NCI-H187 treated with DMSO at 0.1 percent for 48 hours (cell line): Measurements from ENCODE around the gene AEBP1.

ENCODE experiments used
- DNase-seq: peaks from one replicate; lab custom pipeline; 2025; lab: John Stamatoyannopoulos, UW

AEBP1 gene

GRCh38 chr7:44106311-44107065, 2.3 kb downstream of the AEBP1 start:
- no peak for DNase-seq

DNA sequence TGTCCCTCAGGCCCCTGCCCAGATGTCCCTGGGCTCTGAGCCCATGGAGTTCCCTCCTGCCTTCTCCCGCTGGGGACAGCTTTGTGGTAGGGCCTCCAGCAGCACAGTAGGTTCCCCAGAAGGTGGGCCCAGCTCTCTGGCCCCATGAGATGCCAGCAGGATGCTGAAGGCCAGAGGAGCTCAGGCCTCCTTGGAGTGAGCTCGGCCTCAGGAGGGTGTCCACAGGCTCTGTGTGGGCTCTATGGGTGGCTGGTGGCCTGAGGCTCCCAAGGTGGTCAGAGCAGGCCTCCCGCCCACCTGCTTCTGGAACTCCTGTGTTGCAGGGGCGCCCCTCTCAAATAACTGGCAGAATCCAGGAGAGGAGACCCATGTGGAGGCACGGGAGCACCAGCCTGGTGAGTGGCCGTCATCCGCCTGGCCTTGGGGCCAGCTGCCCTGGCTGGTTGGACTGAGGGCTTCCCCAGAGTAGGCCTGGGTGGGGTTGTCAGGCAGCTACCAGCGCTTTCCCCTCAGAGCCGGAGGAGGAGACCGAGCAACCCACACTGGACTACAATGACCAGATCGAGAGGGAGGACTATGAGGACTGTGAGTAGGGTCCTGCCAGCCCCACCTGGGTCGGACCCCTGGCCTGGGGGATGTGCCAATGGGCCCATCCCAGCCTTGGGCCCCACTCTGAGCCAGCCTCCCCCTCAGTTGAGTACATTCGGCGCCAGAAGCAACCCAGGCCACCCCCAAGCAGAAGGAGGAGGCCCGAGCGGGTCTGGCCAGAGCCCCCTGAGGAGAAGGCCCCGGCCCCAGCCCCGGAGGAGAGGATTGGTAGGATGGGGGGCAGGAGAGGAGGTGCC, 3.2 kb downstream of the AEBP1 start:
- no peak for DNase-seq

- DNase-seq, result no peak
These were observed 4.0 kb downstream of the AEBP1 start for GRCh38 chr7:44107961-44108767.

- DNase-seq, result no peak
These were observed 4.9 kb downstream of the AEBP1 start for GRCh38 chr7:44108768-44109750.

- no peak for DNase-seq
These were observed 5.8 kb downstream of the AEBP1 start for GRCh38 chr7:44109991-44110390.

DNA sequence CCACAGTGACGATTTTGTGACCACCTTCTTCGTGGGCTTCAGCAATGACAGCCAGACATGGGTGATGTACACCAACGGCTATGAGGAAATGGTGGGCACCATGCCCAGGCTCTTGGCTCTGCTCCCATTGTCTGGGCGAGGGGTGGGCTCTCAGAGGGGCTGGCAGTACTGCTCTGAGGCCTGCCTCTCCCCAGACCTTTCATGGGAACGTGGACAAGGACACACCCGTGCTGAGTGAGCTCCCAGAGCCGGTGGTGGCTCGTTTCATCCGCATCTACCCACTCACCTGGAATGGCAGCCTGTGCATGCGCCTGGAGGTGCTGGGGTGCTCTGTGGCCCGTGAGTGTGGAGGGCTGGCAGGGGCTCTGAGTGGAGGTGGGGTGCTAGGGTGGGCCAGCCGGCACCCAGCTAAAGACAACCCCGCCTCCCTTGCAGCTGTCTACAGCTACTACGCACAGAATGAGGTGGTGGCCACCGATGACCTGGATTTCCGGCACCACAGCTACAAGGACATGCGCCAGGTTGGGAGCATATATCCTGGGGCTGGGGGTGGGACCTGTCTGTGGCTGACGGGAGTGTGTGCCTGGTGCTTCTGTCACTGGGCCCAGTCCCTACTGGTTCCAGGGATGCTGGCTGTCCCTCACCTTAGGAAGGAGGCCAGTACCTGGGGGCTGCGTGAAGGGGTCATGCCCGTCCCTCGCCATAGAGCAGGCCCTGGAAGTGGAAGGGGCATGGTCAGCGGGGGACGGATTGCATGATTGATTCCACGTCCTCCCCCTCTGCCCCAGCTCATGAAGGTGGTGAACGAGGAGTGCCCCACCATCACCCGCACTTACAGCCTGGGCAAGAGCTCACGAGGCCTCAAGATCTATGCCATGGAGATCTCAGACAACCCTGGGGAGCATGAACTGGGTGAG, 6.8 kb downstream of the AEBP1 start:
- no peak for DNase-seq

GRCh38 chr7:44111761-44112160, 7.6 kb downstream of the AEBP1 start:
- no peak for DNase-seq

- DNase-seq, result no peak
These were observed 8.3 kb downstream of the AEBP1 start for GRCh38 chr7:44112231-44112996.

DNA sequence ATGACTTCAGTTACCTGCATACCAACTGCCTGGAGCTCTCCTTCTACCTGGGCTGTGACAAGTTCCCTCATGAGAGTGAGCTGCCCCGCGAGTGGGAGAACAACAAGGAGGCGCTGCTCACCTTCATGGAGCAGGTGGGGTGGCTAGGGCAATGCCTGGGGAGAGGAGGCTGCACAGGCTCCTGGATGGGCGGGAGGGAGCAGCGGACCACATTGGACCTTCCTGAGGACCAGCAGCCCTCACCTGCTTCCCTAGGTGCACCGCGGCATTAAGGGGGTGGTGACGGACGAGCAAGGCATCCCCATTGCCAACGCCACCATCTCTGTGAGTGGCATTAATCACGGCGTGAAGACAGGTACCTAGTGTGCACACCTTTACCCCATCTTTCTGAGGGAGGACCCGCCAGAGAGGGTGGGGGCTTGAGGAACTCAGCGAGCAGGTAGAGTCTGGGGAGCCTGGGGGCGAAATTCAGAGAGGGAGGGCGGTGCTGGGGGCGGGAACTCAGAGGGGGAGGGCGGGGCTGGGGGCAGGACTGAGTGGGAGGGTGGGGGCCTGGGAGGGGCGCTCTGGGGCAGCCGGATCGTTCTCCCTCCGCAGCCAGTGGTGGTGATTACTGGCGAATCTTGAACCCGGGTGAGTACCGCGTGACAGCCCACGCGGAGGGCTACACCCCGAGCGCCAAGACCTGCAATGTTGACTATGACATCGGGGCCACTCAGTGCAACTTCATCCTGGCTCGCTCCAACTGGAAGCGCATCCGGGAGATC, 9.0 kb downstream of the AEBP1 start:
- no peak for DNase-seq

DNA sequence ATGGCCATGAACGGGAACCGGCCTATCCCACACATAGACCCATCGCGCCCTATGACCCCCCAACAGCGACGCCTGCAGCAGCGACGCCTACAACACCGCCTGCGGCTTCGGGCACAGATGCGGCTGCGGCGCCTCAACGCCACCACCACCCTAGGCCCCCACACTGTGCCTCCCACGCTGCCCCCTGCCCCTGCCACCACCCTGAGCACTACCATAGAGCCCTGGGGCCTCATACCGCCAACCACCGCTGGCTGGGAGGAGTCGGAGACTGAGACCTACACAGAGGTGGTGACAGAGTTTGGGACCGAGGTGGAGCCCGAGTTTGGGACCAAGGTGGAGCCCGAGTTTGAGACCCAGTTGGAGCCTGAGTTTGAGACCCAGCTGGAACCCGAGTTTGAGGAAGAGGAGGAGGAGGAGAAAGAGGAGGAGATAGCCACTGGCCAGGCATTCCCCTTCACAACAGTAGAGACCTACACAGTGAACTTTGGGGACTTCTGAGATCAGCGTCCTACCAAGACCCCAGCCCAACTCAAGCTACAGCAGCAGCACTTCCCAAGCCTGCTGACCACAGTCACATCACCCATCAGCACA, 9.7 kb downstream of the AEBP1 start:
- no peak for DNase-seq

GRCh38 chr7:44114586-44115310, 10.6 kb downstream of the AEBP1 start:
- no peak for DNase-seq

- no peak for DNase-seq
These were observed 12.1 kb downstream of the AEBP1 start for GRCh38 chr7:44116087-44116788.

GRCh38 chr7:44116789-44117666, 12.9 kb downstream of the AEBP1 start:
- DNase-seq, result no peak

DNA sequence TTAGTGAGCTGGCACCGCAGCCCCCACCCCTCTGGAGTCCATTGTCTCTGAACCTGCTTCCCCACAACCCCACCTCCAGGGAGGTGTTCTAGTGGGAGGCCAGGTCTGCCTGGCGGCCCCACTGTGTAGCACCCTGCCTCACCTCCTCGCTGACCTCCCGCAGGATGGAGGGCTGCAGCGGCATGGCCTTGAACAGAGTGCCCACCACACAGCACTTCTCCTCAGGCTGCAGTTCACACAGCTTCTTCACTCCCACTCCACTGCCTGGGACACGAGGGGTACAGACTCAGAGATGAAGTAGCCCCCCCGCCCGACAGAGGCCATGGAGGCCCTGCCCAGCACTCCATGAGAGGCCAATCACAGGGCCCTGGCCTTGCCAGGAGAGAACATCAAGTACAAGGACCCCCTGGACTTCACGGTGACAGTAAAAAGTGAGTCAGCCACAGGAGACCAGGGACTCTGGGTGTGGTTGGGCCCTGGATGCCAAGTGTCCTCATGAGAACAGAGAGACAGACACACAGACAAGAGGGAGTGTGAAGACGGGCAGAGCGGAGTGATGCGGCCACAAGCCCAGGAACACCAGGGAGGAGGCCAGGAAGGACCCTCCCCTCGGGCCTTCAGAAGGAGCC, 13.8 kb downstream of the AEBP1 start:
- no peak for DNase-seq

GRCh38 chr7:44119829-44120380, 15.8 kb downstream of the AEBP1 start:
- no peak for DNase-seq
